AG09319 (cell line): ENCODE results near the gene CCDC51.

Experiments used
- DNase-seq: peaks from one replicate; pipeline ENCODE4 v3.0.0-alpha.2; 2010; ENCODE audit warnings: low read depth; ENCODE audit errors: extremely low read depth
- TF ChIP-seq, protein P1 (sequence below): IDR thresholded peaks from 2 replicates; pipeline ENCODE4 v1.5.1; 2011; ENCODE audit warnings: low read depth, mild to moderate bottlenecking, inconsistent platforms, low read length, moderate library complexity

Gene CCDC51

DNA sequence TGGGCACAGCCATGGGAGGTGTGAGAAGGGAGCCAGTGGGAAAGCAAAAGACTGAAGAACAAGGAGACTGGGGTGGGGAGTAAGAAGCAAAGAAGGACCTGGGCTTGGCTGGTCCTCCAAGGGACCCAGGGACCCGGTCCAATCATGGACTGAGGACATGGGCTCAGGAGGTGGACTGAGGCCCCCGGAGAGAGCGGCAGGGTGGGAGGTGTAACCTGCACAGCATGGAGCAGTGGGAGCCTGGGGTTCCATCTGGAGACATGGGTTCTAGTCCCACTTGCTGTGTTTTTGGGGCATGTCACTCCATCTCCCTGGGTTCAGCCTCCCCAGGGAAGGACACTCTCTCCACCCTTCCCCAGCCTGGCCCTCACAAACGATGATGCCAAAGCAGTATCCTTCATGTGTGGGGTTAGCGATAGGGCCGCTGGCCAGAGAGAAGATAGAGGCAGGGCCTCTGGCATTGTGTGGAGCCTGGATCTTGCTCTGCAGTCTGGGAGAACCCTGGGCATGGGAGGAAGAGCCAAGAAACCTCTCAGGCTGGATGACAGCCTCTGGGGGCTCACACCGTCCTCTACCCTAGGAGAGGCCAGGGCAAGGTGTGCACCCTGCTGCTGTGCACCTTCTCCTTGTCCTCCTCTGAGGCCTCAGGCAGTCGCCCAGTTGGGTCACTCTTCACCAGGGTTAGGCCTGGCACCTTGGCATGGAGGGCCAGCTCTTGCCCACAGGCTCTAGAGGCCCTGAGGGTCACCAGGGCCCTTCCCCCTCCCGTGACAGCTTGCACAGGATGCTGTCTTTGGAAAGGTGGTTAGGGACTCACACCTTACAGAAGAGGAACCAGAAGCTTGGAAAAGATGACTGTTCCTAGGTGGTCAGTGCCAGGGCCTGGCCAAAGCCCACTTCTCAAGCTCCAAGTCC lies 41.9 kb downstream of the CCDC51 start:
- DNase-seq = no peak
- TF ChIP-seq, protein P1, sequence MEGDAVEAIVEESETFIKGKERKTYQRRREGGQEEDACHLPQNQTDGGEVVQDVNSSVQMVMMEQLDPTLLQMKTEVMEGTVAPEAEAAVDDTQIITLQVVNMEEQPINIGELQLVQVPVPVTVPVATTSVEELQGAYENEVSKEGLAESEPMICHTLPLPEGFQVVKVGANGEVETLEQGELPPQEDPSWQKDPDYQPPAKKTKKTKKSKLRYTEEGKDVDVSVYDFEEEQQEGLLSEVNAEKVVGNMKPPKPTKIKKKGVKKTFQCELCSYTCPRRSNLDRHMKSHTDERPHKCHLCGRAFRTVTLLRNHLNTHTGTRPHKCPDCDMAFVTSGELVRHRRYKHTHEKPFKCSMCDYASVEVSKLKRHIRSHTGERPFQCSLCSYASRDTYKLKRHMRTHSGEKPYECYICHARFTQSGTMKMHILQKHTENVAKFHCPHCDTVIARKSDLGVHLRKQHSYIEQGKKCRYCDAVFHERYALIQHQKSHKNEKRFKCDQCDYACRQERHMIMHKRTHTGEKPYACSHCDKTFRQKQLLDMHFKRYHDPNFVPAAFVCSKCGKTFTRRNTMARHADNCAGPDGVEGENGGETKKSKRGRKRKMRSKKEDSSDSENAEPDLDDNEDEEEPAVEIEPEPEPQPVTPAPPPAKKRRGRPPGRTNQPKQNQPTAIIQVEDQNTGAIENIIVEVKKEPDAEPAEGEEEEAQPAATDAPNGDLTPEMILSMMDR = no peak

DNA sequence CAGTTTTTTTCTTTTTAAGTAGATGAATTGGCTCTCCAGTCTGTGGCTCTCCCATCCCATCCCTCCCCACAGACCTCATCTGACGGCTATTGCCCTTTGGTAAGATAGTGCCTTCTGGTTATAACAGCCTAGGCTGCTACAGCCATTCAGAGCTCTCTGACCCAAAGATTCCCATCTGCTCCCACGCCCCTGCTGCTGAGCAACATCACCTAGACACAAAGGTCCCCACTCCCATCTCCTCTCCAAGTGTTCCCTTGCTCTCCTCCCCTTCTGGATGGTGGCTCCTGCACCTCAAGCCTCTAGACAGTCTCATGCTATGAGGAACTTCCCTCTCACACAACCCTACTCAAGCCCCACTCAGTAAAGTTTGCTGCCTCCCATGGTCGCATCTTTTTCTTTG lies 44.2 kb downstream of the CCDC51 start:
- TF ChIP-seq, protein P1 = no peak

DNA sequence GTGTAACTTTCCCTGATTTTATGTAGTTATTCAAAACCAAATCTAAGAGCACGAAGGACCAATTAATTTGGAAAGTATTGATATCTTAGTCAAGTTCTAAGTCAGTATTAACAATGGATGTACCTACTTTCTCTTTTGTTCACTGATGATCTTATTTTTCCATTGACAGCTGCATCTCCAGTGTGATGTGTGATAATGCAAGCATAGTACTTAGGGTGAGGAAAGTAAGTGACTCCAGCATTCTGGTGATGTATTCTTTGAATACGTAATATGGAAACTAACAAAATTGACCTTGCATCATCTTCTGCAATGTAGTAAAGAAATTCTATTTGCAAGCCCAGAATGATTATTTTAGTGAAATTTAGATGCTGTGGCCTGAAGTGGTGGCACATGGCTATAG lies 45.5 kb downstream of the CCDC51 start:
- DNase-seq = no peak
- TF ChIP-seq, protein P1 = no peak

More for the DNA sequence above, 44.2 kb downstream of the CCDC51 start:
- DNase-seq = no peak

DNA sequence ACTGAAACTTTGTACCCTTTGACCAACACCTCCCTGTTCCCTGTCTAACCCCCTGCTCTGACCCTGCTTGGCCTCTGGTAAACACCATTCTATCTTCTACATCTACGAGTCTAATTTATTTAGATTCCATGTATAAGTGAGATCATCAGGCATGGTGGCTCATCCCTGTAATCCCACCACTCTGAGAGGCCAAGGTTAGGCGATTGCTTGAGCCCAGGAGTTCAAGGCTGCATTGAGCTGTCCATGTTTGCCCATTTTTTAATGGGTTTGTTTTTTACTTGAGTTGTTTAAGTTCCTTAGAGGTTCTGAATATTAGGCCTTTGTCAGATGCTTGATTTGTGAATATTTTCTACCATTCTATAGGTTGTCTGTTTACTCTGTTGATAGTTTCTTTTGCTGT lies 51.0 kb downstream of the CCDC51 start:
- TF ChIP-seq, protein P1 = no peak
- no peak for DNase-seq

DNA sequence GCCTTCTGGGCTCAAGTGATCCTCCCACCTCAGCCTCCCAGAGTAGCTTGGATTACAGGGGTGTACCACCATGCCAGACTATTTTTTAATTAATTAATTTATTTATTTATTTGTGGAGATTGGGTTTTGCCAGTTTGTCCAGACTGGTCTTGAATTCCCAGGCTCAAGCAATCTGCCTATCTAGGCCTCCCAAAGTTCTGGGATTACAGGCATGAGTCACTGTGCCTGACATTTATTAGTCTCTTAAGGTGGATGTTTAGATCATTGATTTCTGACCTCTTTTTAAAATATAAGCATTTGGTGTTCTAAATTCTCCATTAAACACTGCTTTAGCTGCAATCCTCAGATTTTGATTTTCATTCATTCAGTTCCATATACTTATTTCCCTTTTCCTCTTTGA lies 52.3 kb downstream of the CCDC51 start:
- no peak for DNase-seq

More for the DNA sequence above, 52.3 kb downstream of the CCDC51 start:
- TF ChIP-seq, protein P1 = no peak
